ENCODE measurements around the gene TMC3.
"Not testable (repeated sequence)": the region's sequence is repeated elsewhere in the genome, so short reads cannot be mapped to it uniquely, and the experiment has no call there.

TMC3 gene

GRCh38 chr15:81332326-81332725 is 41.7 kb downstream of the TMC3 start:
- ChIA-PET CTCF (no interaction called here), POLR2A (ENCODE audit: low non-redundant PET) (no interaction called here)
- TF ChIP-seq CTCF (conservative IDR thresholded peaks at IDR 0.05; ENCODE audit: low read depth), result no peak
- no peak overlapping the region for H3K27ac ChIP-seq
- no peak for DNase-seq (ENCODE audit: low spot score)

GRCh38 chr15:81331600-81331999 is 42.4 kb downstream of the TMC3 start:
- no peak overlapping the region for H3K27ac ChIP-seq
- ChIA-PET POLR2A (ENCODE audit: low non-redundant PET) (no interaction called here), CTCF (interaction anchor here (0.5 kb wide), 1 partner anchor 1473 kb away, joined by 3 read pairs; no protein-coding TSS in a partner anchor)
- DNase-seq (ENCODE audit: low spot score), result no peak
- no peak for TF ChIP-seq CTCF (conservative IDR thresholded peaks at IDR 0.05; ENCODE audit: low read depth)

- DNase-seq (ENCODE audit: low spot score); POLR2A ChIA-PET (ENCODE audit: low non-redundant PET); H3K27ac ChIP-seq; CTCF ChIA-PET: not testable (repeated sequence)
Measured at GRCh38 chr15:81331141-81331540, 42.9 kb downstream of the TMC3 start.

- ChIA-PET POLR2A (ENCODE audit: low non-redundant PET) (no interaction called here), CTCF (no interaction called here)
- H3K27ac ChIP-seq, result no peak overlapping the region
- no peak for DNase-seq (ENCODE audit: low spot score)
- TF ChIP-seq CTCF (conservative IDR thresholded peaks at IDR 0.05; ENCODE audit: low read depth), result no peak
Measured at GRCh38 chr15:81330366-81331090, 43.5 kb downstream of the TMC3 start.

GRCh38 chr15:81329446-81329845 is 44.6 kb downstream of the TMC3 start:
- POLR2A ChIA-PET (ENCODE audit: low non-redundant PET), result no interaction called here
- H3K27ac ChIP-seq, result no peak overlapping the region
- no peak for TF ChIP-seq CTCF (conservative IDR thresholded peaks at IDR 0.05; ENCODE audit: low read depth)
- CTCF ChIA-PET, result no interaction called here
- DNase-seq (ENCODE audit: low spot score), result no peak

GRCh38 chr15:81327516-81327915 is 46.5 kb downstream of the TMC3 start:
- POLR2A ChIA-PET (ENCODE audit: low non-redundant PET), result no interaction called here
- CTCF ChIA-PET, result interaction anchor here (0.6 to 0.7 kb wide), 2 partner anchors 9 to 815 kb away, joined by 3 to 4 read pairs; no protein-coding TSS in a partner anchor
- DNase-seq (ENCODE audit: low spot score), result no peak
- H3K27ac ChIP-seq, result no peak overlapping the region
- TF ChIP-seq CTCF (conservative IDR thresholded peaks at IDR 0.05; ENCODE audit: low read depth), result no peak

GRCh38 chr15:81326466-81327212 is 47.4 kb downstream of the TMC3 start:
- H3K27ac ChIP-seq, result no peak overlapping the region
- CTCF ChIA-PET, result no interaction called here
- no peak for DNase-seq (ENCODE audit: low spot score)
- POLR2A ChIA-PET (ENCODE audit: low non-redundant PET), result no interaction called here
- no peak for TF ChIP-seq CTCF (conservative IDR thresholded peaks at IDR 0.05; ENCODE audit: low read depth)

All from RWPE1 (cell line).